Stimulated activated CD4-positive, alpha-beta T cell treated with anti-CD3 and anti-CD28 coated beads, Interleukin-12 subunit alpha, Interleukin-12 subunit beta, amount 100 ng/mL, for 24 hours (primary cell): Measurements from ENCODE around the gene SPOCD1.

Experiments
- DNase-seq, 2 experiments: peaks; one replicate each; pipeline ENCODE4 v3.0.0-alpha.2; 2020; ENCODE audit warnings: low read depth in 2 of 2

Gene SPOCD1

DNA sequence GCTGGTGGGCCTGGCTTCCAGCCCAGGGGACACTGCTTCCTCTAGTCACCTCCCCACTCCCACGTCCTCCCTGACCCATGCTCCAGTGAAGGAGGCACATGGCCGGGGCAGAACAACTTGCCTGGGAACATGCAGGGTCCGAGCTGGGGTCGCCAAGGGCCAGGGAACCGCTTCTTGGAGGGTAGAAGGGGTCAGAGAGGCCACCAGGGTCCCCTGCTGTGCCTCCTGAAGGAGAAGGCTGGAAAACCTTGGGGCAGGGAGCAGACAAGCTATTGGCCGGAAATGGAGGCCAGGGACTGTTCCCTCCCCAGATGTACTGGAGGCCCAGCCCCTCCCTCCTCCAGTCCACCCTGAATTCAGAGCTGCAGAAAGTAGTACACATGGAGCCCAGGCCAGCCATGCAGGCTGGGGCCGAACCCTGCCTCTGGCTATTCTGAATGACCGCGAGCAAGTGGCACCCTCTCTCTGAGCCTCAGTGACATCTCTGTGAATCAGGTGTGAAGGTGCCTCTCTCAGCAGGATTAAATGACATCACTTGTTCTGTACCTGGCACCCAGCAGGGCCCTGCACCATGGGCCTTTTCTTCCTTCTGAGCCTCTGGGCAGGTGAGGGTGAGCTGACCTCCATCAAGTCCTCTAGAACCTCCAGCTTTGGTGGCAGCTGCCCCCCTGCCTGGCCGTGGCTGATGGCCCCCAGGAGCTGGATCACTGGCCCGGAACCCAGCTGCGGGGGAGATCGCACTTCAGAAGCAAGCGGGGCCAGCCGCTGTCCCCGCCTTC is 15.7 kb downstream of the SPOCD1 start:
- no peak for DNase-seq

- no peak for DNase-seq
Measured at GRCh38 chr1:31799196-31799894, 16.5 kb downstream of the SPOCD1 start.

GRCh38 chr1:31798433-31799195 is 17.2 kb downstream of the SPOCD1 start:
- DNase-seq = peak in 1 of 2 experiments; percentile 40

DNA sequence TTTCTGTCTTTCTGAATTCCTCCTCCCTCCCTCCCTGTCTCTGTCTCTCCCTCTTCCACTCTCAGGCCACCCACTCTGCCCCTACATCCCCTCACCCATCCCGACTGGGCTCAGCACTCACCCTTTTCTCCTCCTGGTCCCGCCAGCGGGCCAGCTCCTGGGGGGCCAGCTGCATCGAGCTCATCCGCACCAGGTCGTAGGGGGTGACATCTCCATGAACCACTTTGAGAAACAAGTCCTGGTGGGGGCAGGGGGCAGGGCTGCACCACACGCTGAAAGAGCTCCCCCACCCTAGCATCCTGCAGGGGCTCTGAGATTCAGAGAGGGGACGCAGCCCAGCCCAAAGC is 17.8 kb downstream of the SPOCD1 start:
- DNase-seq = no peak

DNA sequence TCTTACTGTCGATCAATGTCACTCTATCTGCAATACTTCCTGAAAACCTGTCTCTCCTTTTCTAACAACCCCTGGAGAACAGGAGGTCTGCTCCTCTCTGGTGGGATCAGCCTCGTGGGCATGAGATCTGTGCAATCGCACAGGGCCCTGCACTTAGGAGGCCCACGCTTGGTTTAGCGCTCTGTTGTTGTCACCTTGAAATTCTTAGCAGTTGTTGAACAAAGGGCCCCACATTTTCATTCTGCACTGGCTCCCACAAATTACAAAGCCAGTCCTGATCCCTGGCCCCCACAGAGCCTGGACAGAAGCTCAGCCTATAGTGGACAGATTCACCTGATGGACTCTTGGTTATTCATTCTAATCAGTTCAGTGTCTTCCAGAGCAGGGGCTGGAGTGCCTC is 18.6 kb downstream of the SPOCD1 start:
- no peak for DNase-seq

DNA sequence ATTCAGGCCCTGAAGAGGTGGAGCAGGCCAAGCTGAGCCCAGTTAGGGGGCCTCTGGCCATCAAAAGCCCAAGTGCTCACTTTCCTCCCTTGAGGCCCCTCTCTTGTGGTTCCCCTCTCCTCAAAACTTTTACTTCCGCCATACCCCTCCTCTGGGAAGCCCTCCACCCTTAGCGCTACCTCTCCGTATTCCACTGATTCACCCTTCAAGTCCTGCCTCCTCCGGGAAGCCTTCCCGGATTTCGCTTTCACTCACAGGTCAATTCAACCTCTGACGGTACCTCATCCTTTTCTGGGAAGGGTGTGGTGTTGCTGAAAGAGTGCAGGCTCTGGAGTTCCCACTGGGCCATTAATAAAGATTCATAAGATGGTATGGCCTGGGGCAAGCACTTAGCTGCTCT is 19.1 kb downstream of the SPOCD1 start:
- no peak for DNase-seq

GRCh38 chr1:31795801-31796621 is 19.8 kb downstream of the SPOCD1 start:
- no peak for DNase-seq

DNA sequence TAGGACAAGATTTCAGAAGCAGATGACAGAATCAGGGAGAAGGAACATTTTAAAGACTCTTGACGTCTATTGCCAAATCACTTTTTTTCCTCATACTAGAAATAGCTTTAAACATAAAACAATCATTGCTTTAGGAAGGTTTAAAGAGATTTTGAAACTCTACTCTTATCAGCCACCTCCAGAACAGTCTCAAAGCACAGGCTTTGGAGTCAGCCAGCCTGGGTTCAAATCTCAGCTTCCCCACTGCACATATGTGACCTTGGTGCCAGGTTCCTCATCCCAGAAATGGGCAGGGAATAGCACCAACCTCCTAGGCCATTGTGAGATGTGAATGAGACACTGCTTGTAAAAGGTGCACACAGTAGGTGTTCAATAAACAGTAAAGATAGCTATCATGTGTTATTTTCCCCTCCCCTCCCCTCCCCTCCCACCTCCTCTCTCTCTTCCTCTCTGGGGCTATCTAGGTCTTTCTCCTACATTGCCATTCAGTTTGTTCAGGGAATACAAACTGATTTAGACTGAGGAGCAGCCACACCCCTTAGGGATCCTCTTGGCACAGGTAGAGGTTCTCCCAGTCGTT is 20.6 kb downstream of the SPOCD1 start:
- DNase-seq = no peak

DNA sequence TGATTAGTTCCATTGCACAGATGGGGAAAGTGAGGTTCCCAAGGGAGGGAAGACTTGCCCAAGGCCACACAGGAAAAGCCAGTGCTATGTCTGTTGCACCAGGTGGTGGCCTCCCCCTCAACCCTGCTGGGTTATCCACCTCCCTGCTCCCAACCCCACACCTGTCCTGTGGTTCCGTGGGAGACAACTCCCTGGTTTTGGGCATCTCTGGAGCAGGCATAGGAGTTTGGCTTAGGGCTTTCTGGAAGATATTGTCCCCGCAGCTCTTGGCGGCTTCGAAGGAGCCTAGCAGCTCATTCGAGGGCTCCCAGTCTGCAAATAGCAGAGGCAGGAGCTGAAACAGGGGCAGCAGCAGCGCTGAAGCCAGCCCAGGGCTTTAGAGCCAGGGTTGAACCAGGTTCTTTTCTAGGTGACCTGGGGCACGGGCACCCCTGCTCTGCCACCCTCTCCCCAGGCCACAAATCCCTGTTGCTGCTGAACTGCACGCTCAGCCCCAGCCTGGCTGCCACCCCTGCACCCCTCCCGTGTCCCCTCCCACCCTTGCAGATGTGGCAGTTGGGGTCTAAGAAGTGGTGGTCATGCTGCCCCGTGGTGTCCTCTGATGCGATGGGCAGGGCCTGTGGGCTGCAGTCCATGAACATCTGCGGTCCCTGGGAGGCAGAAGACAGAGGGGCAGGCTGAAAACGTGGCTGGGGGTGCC is 22.1 kb downstream of the SPOCD1 start:
- DNase-seq = no peak

GRCh38 chr1:31793086-31793485 is 22.7 kb downstream of the SPOCD1 start:
- DNase-seq = no peak

- no peak for DNase-seq
Measured at GRCh38 chr1:31792541-31792940, 23.3 kb downstream of the SPOCD1 start.

GRCh38 chr1:31792116-31792515 is 23.7 kb downstream of the SPOCD1 start:
- no peak for DNase-seq

DNA sequence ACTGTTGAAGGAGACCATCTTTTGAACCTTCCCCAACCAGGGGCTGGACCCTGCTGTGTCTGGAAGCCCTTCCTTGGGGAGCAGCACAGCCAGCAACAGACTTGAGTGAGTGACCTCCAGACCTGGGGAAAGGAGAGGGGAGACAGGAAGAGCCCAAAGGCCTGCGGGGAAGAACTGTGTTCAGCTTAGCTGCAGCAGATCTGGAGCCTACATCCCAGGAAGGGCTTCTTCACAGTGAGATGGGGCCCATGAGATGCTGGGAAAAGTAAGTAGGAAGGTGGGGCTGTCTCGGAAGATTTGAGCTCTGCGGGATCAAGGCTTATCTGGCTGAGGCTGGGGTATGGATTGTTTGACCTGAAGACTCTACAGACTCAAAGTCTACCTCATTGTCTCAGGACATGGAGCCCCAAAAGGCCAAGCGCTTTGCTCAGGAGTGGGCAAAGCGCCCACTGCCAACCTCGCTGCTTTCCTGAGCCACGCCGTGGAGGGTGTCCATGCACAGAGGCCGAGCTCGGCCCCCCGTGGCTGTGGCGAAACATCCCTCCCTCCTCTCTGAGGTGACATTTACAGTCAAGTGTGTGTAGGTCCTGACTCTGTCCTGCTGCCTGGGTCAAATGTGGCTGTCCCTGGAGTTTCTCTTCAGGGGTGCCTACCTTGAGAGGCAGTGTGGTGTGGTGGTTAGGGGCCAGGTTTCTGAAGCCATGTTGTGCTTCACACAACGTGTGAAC is 24.5 kb downstream of the SPOCD1 start:
- no peak for DNase-seq

DNA sequence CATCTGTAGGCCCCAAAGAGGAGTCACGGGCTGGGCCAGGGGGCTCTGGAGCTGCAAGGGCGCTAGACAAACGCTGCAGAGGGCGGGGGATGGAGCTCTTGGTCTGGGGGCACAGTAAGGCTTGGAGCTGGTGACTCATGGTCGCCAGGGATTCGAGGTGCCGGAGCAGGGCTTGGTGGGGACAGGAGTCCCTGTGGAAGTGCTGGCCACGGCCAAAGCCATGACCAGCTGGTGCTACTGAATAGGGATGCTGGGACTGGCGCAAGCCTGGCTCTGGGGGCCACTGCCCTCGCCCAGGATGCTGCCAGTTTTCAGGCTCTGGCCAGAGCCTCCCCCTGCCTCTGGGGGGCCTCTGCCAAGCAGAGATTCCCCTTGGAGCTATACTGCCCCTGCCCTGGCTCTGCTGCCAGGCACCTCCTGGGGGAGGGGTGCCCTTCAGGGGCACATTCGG is 25.2 kb downstream of the SPOCD1 start:
- DNase-seq = no peak

GRCh38 chr1:31790140-31790539 is 25.7 kb downstream of the SPOCD1 start:
- DNase-seq = no peak

DNA sequence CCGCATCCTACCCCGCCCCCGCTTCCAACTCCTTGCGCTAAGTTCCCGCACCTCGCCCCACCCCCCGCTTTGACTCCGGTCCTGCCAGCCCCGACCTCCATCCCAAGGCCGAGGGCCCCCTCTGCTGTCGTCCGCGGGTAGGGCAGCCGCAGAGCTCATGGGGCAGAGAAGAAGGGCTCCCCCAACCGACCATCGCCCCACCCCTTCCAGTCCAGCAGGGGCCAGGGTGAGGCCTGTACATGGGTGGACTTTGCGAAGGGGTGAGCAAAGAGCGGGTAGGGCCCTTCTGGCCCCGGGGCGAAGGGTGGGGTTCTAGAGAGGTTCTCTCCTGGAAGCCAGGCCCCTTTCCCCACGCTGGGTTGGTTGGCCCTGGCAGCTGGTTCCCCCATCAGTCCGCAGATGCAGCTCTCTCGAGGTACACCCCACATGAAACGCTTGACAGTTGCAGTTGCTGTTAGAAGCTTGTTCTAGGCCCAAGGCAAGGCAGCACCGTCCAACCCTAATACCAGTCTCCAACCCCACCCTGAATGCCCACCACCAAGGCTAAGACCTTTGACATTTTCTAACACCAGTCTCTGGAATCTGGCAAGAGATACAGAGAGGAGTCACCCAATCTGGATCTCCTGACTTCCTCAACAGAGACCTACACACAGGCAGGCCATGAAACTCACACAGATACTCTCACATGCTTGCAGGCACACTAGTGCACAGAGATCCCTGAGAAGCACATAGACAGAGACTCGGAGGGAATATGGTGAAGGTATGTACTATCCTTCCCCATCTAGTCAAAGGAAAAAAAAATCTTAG is 26.4 kb downstream of the SPOCD1 start:
- peak; percentile 89 to 99 for DNase-seq

DNA sequence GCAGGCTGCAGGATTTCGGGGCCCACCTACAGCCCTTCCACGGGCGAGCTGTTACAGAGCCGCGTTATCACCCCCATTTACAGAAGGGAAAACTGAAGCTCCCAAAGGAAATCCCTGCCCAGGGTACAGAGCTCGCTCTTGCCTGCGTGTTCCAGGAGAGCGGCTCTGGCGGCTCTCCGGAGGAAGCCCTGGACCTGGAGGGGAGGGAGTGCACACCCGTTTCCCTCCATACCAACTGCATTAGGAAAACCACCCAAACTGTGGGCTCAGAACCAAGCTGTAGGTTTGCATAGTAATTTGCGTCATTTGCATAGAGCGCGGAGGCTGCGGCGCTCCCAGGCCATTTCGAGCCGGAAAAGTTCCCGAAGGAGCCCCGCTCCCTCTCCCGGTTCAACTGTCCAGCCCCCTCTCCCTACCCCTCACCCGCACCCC is 27.0 kb downstream of the SPOCD1 start:
- no peak for DNase-seq

- peak; percentile 80 to 95 for DNase-seq
Measured at GRCh38 chr1:31788138-31788824, 27.5 kb downstream of the SPOCD1 start.

- no peak for DNase-seq
Measured at GRCh38 chr1:31787786-31788137, 28.1 kb downstream of the SPOCD1 start.
